T-helper 1 cell treated with Interleukin-12 subunit alpha and Interleukin-12 subunit beta and Interleukin-4 antibody, amounts not matched to agents 30 μg/mL and 1 μg/mL, for 36 hours (primary cell): ENCODE results near the gene SPDYE16.
"Not testable (repeated sequence)": the region's sequence is repeated elsewhere in the genome, so short reads cannot be mapped to it uniquely, and the experiment has no call there.

ENCODE experiments used
- H3K27ac Mint-ChIP-seq: one replicate; pipeline ENCODE4 v1.8.0; 2021; ENCODE audit warnings: mild to moderate bottlenecking, mixed read lengths
- H3K27me3 Mint-ChIP-seq: one replicate; pipeline ENCODE4 v1.8.0; 2021; ENCODE audit warnings: low read depth, mixed read lengths
- H3K36me3 Mint-ChIP-seq: one replicate; pipeline ENCODE4 v1.8.0; 2021; ENCODE audit warnings: low read depth, mixed read lengths
- H3K4me1 Mint-ChIP-seq: one replicate; pipeline ENCODE4 v1.8.0; 2021; ENCODE audit warnings: low read depth, mixed read lengths
- H3K4me3 Mint-ChIP-seq: one replicate; pipeline ENCODE4 v1.8.0; 2021; ENCODE audit warnings: mild to moderate bottlenecking, moderate library complexity, mixed read lengths
- H3K9me3 Mint-ChIP-seq: one replicate; pipeline ENCODE4 v1.8.0; 2021; ENCODE audit warnings: mixed read lengths

SPDYE16 gene

GRCh38 chr7:76543197-76543596, at the start of gene SPDYE16:
Gene SPDYE16 (minus strand): TSS chr7:76543297. CDS start chr7:76541459, 1,838 bp downstream.
- H3K4me3 Mint-ChIP-seq, H3K27ac Mint-ChIP-seq, H3K4me1 Mint-ChIP-seq, H3K36me3 Mint-ChIP-seq, H3K27me3 Mint-ChIP-seq, H3K9me3 Mint-ChIP-seq: not testable (repeated sequence)

GRCh38 chr7:76592694-76593093, 49.6 kb upstream of the SPDYE16 start:
- H3K27ac Mint-ChIP-seq, H3K27me3 Mint-ChIP-seq, H3K4me3 Mint-ChIP-seq, H3K9me3 Mint-ChIP-seq: not testable (repeated sequence)
- Mint-ChIP-seq H3K36me3 (peaks cover 12% of the 10 kb centered on the region), H3K4me1 (peaks cover 31% of the 10 kb centered on the region)

GRCh38 chr7:76591602-76592304, 48.7 kb upstream of the SPDYE16 start:
- H3K4me3 Mint-ChIP-seq, H3K27ac Mint-ChIP-seq, H3K9me3 Mint-ChIP-seq, H3K27me3 Mint-ChIP-seq: not testable (repeated sequence)
- H3K36me3 Mint-ChIP-seq: peaks cover 13% of the 10 kb centered on the region
- H3K4me1 Mint-ChIP-seq: peaks cover 30% of the 10 kb centered on the region

GRCh38 chr7:76591033-76591432, 47.9 kb upstream of the SPDYE16 start:
- not testable (repeated sequence) for H3K27me3 Mint-ChIP-seq, H3K4me3 Mint-ChIP-seq, H3K27ac Mint-ChIP-seq, H3K9me3 Mint-ChIP-seq
- Mint-ChIP-seq H3K4me1 (peaks cover 25% of the 10 kb centered on the region), H3K36me3 (peaks cover 13% of the 10 kb centered on the region)

GRCh38 chr7:76588586-76588985, 45.5 kb upstream of the SPDYE16 start:
- H3K4me3 Mint-ChIP-seq, H3K36me3 Mint-ChIP-seq, H3K9me3 Mint-ChIP-seq, H3K27me3 Mint-ChIP-seq: not testable (repeated sequence)
- Mint-ChIP-seq H3K4me1 (peaks cover 26% of the 10 kb centered on the region), H3K27ac (peak overlapping the region; percentile 45)

- not testable (repeated sequence) for H3K27me3 Mint-ChIP-seq, H3K27ac Mint-ChIP-seq, H3K9me3 Mint-ChIP-seq, H3K36me3 Mint-ChIP-seq, H3K4me3 Mint-ChIP-seq
- H3K4me1 Mint-ChIP-seq: peaks cover 32% of the 10 kb centered on the region
Observed at GRCh38 chr7:76586585-76587315, 43.7 kb upstream of the SPDYE16 start.

GRCh38 chr7:76583636-76584281, 40.7 kb upstream of the SPDYE16 start:
- H3K27me3 Mint-ChIP-seq, H3K36me3 Mint-ChIP-seq, H3K9me3 Mint-ChIP-seq: not testable (repeated sequence)
- Mint-ChIP-seq H3K27ac (peak overlapping the region; percentile 83), H3K4me1 (peaks cover 34% of the 10 kb centered on the region), H3K4me3 (peak overlapping the region; percentile 41)

GRCh38 chr7:76582848-76583631, 39.9 kb upstream of the SPDYE16 start:
- not testable (repeated sequence) for H3K27me3 Mint-ChIP-seq, H3K9me3 Mint-ChIP-seq, H3K36me3 Mint-ChIP-seq
- H3K27ac Mint-ChIP-seq: peak overlapping the region; percentile 83
- peaks cover 32% of the 10 kb centered on the region for H3K4me1 Mint-ChIP-seq
- H3K4me3 Mint-ChIP-seq: peak overlapping the region; percentile 41

GRCh38 chr7:76575919-76576655, 33.0 kb upstream of the SPDYE16 start:
- not testable (repeated sequence) for H3K4me1 Mint-ChIP-seq, H3K4me3 Mint-ChIP-seq, H3K27me3 Mint-ChIP-seq, H3K27ac Mint-ChIP-seq, H3K9me3 Mint-ChIP-seq, H3K36me3 Mint-ChIP-seq

GRCh38 chr7:76575431-76575830, 32.3 kb upstream of the SPDYE16 start:
- H3K9me3 Mint-ChIP-seq, H3K27me3 Mint-ChIP-seq, H3K36me3 Mint-ChIP-seq, H3K4me3 Mint-ChIP-seq, H3K27ac Mint-ChIP-seq, H3K4me1 Mint-ChIP-seq: not testable (repeated sequence)

- H3K27ac Mint-ChIP-seq, H3K36me3 Mint-ChIP-seq, H3K4me3 Mint-ChIP-seq, H3K4me1 Mint-ChIP-seq, H3K27me3 Mint-ChIP-seq, H3K9me3 Mint-ChIP-seq: not testable (repeated sequence)
Observed at GRCh38 chr7:76572296-76572695, 29.2 kb upstream of the SPDYE16 start.

- H3K4me1 Mint-ChIP-seq, H3K4me3 Mint-ChIP-seq, H3K9me3 Mint-ChIP-seq, H3K27me3 Mint-ChIP-seq, H3K27ac Mint-ChIP-seq: not testable (repeated sequence)
- H3K36me3 Mint-ChIP-seq: peaks cover 11% of the 10 kb centered on the region
Observed at GRCh38 chr7:76570324-76570775, 27.3 kb upstream of the SPDYE16 start.

GRCh38 chr7:76568742-76569141, 25.6 kb upstream of the SPDYE16 start:
- not testable (repeated sequence) for H3K9me3 Mint-ChIP-seq, H3K4me3 Mint-ChIP-seq, H3K27ac Mint-ChIP-seq, H3K4me1 Mint-ChIP-seq, H3K27me3 Mint-ChIP-seq
- peaks cover 15% of the 10 kb centered on the region for H3K36me3 Mint-ChIP-seq

GRCh38 chr7:76567753-76568152, 24.7 kb upstream of the SPDYE16 start:
- peaks cover 15% of the 10 kb centered on the region for H3K36me3 Mint-ChIP-seq
- not testable (repeated sequence) for H3K4me3 Mint-ChIP-seq

More at GRCh38 chr7:76567753-76568152, 24.7 kb upstream of the SPDYE16 start:
- H3K27ac Mint-ChIP-seq, H3K27me3 Mint-ChIP-seq, H3K4me1 Mint-ChIP-seq, H3K9me3 Mint-ChIP-seq: not testable (repeated sequence)
